Mucosa of rectum (tissue), 2 donors: ENCODE results near the gene RCSD1.

Experiments used
- H3K27ac ChIP-seq, 2 donors: one replicate each; pipeline ENCODE4 v1.7.0; 2013; ENCODE audit warnings: inconsistent platforms in 2 of 2, low read depth in 2 of 2, low read length in 2 of 2
- H3K27me3 ChIP-seq, 2 donors: one replicate each; pipeline ENCODE4 v1.7.0; 2013; ENCODE audit warnings: low read length in 2 of 2; ENCODE audit not compliant: control insufficient read depth in 2 of 2, insufficient read depth in 2 of 2
- H3K36me3 ChIP-seq, 2 donors: one replicate each; pipeline ENCODE4 v1.7.0; 2013; ENCODE audit warnings: low read length in 2 of 2; ENCODE audit not compliant: control insufficient read depth in 2 of 2, insufficient read depth in 2 of 2
- H3K4me1 ChIP-seq, 2 donors: one replicate each; pipeline ENCODE4 v1.7.0; 2013; ENCODE audit warnings: low read length in 2 of 2, mild to moderate bottlenecking in 1 of 2; ENCODE audit not compliant: control insufficient read depth in 2 of 2, insufficient read depth in 2 of 2
- H3K4me3 ChIP-seq, 2 donors: one replicate each; pipeline ENCODE4 v1.7.0; 2013; ENCODE audit warnings: low read length in 2 of 2
- H3K9ac ChIP-seq, 2 donors: one replicate each; pipeline ENCODE4 v1.7.0; 2013; ENCODE audit warnings: low read length in 2 of 2, low read depth in 1 of 2, mild to moderate bottlenecking in 1 of 2
- H3K9me3 ChIP-seq, 2 donors: one replicate each; pipeline ENCODE4 v1.7.0; 2013; ENCODE audit warnings: low read length in 2 of 2; ENCODE audit not compliant: control insufficient read depth in 2 of 2
- donor health status: healthy.
- donor health status: Normal muscosa, but diverticular disease.

RCSD1 gene

DNA sequence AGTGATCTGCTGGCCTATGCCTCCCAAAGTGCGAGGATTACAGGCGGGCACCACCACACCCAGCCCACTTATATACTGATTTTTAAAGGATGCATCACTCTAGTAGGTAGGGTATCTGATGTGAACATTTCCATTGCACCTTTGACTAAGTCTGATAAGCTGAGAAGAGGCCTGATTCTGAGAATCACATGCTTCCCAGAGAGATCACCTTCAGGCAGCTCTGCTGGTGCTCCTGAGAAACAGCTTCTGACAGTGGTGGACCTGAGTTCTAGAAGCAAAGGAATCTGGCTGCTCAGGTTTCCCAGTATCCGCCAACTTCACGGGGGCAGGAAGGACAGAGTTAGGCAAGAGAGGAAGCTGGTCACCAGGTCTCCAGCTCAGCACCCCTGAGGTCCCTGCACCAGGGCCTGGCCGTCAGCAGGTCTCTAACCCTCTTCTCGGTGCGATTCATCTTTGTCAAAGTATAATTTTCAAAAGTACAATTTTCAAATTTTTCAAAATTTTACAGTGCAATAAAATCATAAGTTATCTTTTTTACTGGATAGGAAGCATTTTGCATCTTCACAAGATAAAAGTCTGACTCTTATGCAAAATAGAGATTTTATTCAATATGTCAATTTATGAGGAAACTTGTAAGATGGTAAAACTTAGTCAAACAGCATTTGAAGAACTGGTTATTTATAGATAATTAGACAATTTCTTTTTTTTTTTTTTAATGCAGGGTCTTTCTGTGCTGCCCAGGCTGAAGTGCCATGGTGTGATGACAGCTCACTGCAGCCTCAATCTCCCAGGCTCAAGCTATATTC, 65.9 kb downstream of the RCSD1 start:
- H3K9me3 ChIP-seq = no peaks in the 10 kb centered on the region
- peaks cover 6 to 47% of the 10 kb centered on the region in 2 donors for H3K36me3 ChIP-seq
- H3K9ac ChIP-seq = no peak overlapping the region
- H3K4me1 ChIP-seq = no peaks in the 10 kb centered on the region
- H3K27ac ChIP-seq = no peak overlapping the region
- H3K4me3 ChIP-seq = no peak overlapping the region
- no peaks in the 10 kb centered on the region for H3K27me3 ChIP-seq

DNA sequence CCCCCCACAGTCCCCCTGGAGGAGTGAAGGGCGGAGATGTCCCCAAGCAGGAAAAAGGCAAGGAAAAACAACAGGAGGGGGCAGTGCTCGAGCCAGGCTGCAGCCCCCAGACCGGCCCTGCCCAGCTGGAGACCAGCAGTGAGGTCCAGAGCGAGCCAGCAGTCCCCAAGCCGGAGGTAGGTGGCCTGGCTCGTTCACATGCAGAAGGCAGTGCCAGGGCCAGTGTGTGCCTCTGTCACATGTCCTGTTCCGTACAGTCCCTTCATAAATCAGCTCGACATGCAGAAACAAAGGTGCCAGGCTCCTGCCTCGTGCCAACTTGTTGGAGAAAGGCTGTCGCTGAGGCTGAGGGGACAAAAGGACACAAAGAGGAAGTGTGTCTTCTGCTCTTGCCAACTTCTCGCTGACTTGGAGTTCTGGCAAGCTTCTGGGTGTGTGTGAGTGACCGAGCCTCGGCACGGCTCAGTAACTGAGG, 67.7 kb downstream of the RCSD1 start:
- Histone ChIP-seq H3K9ac (no peak overlapping the region), H3K4me3 (no peak overlapping the region), H3K36me3 (peaks cover 5 to 42% of the 10 kb centered on the region in 2 donors), H3K4me1 (no peaks in the 10 kb centered on the region), H3K9me3 (no peaks in the 10 kb centered on the region), H3K27ac (no peak overlapping the region), H3K27me3 (no peaks in the 10 kb centered on the region)

- H3K9ac ChIP-seq = no peak overlapping the region
- no peaks in the 10 kb centered on the region for H3K4me1 ChIP-seq
- no peaks in the 10 kb centered on the region for H3K9me3 ChIP-seq
- no peak overlapping the region for H3K4me3 ChIP-seq
- H3K27me3 ChIP-seq = no peaks in the 10 kb centered on the region
- peaks cover 5 to 41% of the 10 kb centered on the region in 2 donors for H3K36me3 ChIP-seq
- H3K27ac ChIP-seq = no peak overlapping the region
Observed at GRCh38 chr1:167698313-167698712, 68.3 kb downstream of the RCSD1 start.

- no peaks in the 10 kb centered on the region for H3K9me3 ChIP-seq
- H3K9ac ChIP-seq = no peak overlapping the region
- H3K4me3 ChIP-seq = no peak overlapping the region
- no peak overlapping the region for H3K27ac ChIP-seq
- H3K36me3 ChIP-seq = peaks cover 5 to 28% of the 10 kb centered on the region in 2 donors
- no peaks in the 10 kb centered on the region for H3K4me1 ChIP-seq
- H3K27me3 ChIP-seq = no peaks in the 10 kb centered on the region
Observed at GRCh38 chr1:167701510-167701909, 71.5 kb downstream of the RCSD1 start.

DNA sequence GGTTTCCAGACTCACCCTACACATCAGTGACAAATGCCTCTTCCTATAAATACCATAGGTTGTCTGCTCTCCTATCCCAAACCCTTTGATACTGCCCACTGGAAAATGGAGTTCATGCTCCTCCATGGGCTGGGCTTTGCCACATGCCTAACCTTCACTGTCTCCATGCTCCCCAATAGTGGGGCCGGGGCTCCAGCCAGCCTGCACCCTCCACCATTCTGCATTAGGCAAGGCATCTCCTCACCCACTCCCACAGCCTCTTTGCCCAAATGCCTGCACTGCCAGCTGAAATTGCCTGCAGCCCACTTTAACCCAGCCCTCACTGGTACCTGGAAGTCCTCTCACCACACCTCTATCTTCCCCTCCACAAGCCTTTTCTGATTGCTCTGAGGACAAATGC, 73.5 kb downstream of the RCSD1 start:
- Histone ChIP-seq H3K4me3 (no peak overlapping the region), H3K9ac (no peak overlapping the region), H3K27me3 (no peaks in the 10 kb centered on the region), H3K36me3 (peaks cover 0 to 12% of the 10 kb centered on the region in 2 donors), H3K9me3 (no peaks in the 10 kb centered on the region), H3K27ac (no peak overlapping the region), H3K4me1 (peaks cover 0 to under 1% of the 10 kb centered on the region in 2 donors)

- no peaks in the 10 kb centered on the region for H3K27me3 ChIP-seq
- peaks cover 0 to 8% of the 10 kb centered on the region in 2 donors for H3K36me3 ChIP-seq
- peaks cover 0 to 3% of the 10 kb centered on the region in 2 donors for H3K4me1 ChIP-seq
- H3K9me3 ChIP-seq = no peaks in the 10 kb centered on the region
- H3K27ac ChIP-seq = no peak overlapping the region
- H3K4me3 ChIP-seq = no peak overlapping the region
- no peak overlapping the region for H3K9ac ChIP-seq
Observed at GRCh38 chr1:167704715-167705114, 74.7 kb downstream of the RCSD1 start.

GRCh38 chr1:167705250-167705649, 75.2 kb downstream of the RCSD1 start:
- Histone ChIP-seq H3K4me1 (peaks cover 0 to 3% of the 10 kb centered on the region in 2 donors), H3K36me3 (peaks cover 0 to 7% of the 10 kb centered on the region in 2 donors), H3K27me3 (no peaks in the 10 kb centered on the region), H3K27ac (no peak overlapping the region), H3K9ac (no peak overlapping the region), H3K9me3 (no peaks in the 10 kb centered on the region), H3K4me3 (no peak overlapping the region)

- Histone ChIP-seq H3K4me1 (peaks cover 2 to 8% of the 10 kb centered on the region in 2 donors), H3K9me3 (no peaks in the 10 kb centered on the region), H3K9ac (no peak overlapping the region), H3K27ac (no peak overlapping the region), H3K36me3 (peaks cover 0 to 7% of the 10 kb centered on the region in 2 donors), H3K4me3 (no peak overlapping the region), H3K27me3 (no peaks in the 10 kb centered on the region)
Observed at GRCh38 chr1:167706363-167706762, 76.3 kb downstream of the RCSD1 start.

DNA sequence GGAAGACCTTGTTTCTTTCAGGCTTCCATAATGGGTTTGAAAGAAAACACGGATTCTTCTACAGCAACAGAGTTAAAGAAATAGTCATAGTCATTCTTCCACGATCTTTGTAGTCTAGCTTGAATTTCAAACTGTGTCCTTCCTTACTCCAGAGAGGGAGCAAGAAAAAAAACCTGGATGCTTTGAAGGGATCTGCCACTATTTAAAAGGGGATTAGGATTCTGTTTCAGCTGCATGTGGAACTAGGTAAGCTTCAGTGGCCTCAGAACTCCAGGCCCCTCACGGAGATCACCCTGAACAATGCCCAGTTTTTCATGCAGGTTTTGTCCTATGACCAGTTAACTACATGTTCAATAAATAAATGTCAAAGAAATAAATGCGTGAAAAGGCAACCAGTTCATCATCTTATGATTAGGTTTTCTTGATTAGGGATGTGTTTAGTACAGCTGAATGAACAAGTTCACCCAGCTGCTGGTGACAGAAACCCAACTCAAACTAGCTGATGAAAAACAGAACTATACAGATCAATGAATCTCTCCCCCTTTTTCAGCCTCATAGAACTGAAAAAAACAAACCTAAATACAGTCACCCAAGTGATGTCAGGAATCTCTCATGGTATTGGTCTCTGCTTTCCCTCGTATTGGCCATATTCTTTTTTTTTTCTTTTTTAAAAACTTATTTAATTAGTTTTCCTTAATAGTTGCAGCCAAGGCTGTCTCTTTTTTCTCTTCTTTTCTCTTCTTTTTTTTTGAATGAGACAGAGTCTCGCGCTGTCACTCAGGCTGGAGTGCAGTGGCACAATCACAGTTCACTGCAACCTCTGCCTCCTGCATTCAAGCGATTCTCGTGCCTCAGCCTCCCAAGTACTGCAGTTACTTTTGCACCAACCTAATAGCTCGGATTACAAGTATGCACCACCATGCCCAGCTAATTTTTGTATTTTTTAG, 77.2 kb downstream of the RCSD1 start:
- Histone ChIP-seq H3K36me3 (peaks cover 0 to 4% of the 10 kb centered on the region in 2 donors), H3K9ac (no peak overlapping the region), H3K9me3 (no peaks in the 10 kb centered on the region), H3K27ac (no peak overlapping the region), H3K4me3 (no peak overlapping the region), H3K27me3 (no peaks in the 10 kb centered on the region), H3K4me1 (peaks cover 5 to 10% of the 10 kb centered on the region in 2 donors)

- H3K36me3 ChIP-seq = peaks cover 0 to 4% of the 10 kb centered on the region in 2 donors
- no peak overlapping the region for H3K4me3 ChIP-seq
- H3K4me1 ChIP-seq = peaks cover 5 to 10% of the 10 kb centered on the region in 2 donors
- H3K27ac ChIP-seq = no peak overlapping the region
- no peaks in the 10 kb centered on the region for H3K9me3 ChIP-seq
- H3K27me3 ChIP-seq = no peaks in the 10 kb centered on the region
- H3K9ac ChIP-seq = no peak overlapping the region
Observed at GRCh38 chr1:167707942-167708341, 77.9 kb downstream of the RCSD1 start.
